DND-41 (cell line): Measurements from ENCODE around the gene TCAP.

Experiments
- CTCF ChIP-seq: IDR thresholded peaks from 2 replicates; pipeline ENCODE4 v1.5.1; 2012; ENCODE audit warnings: borderline replicate concordance, low read length, moderate library complexity, mild to moderate bottlenecking; ENCODE audit not compliant: poor library complexity, severe bottlenecking; ENCODE audit errors: extremely low read depth
- EZH2 ChIP-seq: IDR thresholded peaks from 3 replicates; pipeline ENCODE4 v1.6.1; 2012; ENCODE audit warnings: borderline replicate concordance, low read depth, mild to moderate bottlenecking, moderate library complexity, low read length, inconsistent platforms; ENCODE audit not compliant: severe bottlenecking

GRCh38 chr17:39677542-39678339 lies 12.6 kb downstream of the TCAP start:
- no peak for TF ChIP-seq CTCF
- no peak for TF ChIP-seq EZH2
